Endothelial cell of umbilical vein (primary cell): ENCODE results near the gene SCAMP1. TPM values are rescaled to one million over a fixed set of nuclear protein-coding genes. Genes with fewer than 3 reads are reported as not detected.

Source experiments
- BruUV-seq: library from RNA; stranded (reverse); fragments of 400-500 nt; replicated peaks from 2 replicates; lab custom pipeline; 2021; lab: Mats Ljungman, UMichigan
- CTCF ChIA-PET: fragments of 300-600, 350-600 bp; sonication (Branson Sonifier 250); formaldehyde crosslinking; loops from one replicate; lab custom pipeline; 2021; ENCODE audit warnings: antibody characterized with exemption, inconsistent platforms; lab: Charles Lee
- POLR2A ChIA-PET: fragments of 300-600, 350-600 bp; sonication (Branson Sonifier 250); formaldehyde crosslinking; loops from one replicate; lab custom pipeline; 2021; ENCODE audit warnings: antibody characterized with exemption, inconsistent platforms; lab: Charles Lee
- DNase-seq: peaks from one replicate; pipeline ENCODE4 v3.0.0-alpha.2; 2011; ENCODE audit warnings: low read depth, low spot score
- FAIRE-seq: peaks from 2 replicates; lab custom pipeline; 2011; peaks lifted over from hg19 to GRCh38; lab: Jason Lieb, UNC
- H2AFZ ChIP-seq: 2 replicates; pipeline ENCODE4 v1.6.0; 2012; ENCODE audit warnings: low read depth, low read length, control low read depth, inconsistent platforms
- H3K27ac ChIP-seq: 2 replicates; pipeline ENCODE4 v1.5.1; 2011; ENCODE audit warnings: low read depth, mild to moderate bottlenecking, control low read depth, low read length, moderate library complexity; ENCODE audit not compliant: insufficient read depth
- H3K27me3 ChIP-seq, 2 experiments: 2 replicates each; pipeline versions ENCODE4 v1.6.0 to v1.6.1; 2011; ENCODE audit warnings: low read length in 2 of 2, mixed read lengths in 1 of 2; ENCODE audit not compliant: control insufficient read depth in 2 of 2, insufficient read depth in 2 of 2
- H3K36me3 ChIP-seq, 2 experiments: 2 replicates in 1 of 2; 3 replicates in 1 of 2; pipeline ENCODE4 v1.5.1; 2011; ENCODE audit warnings: low read length in 2 of 2, mild to moderate bottlenecking in 1 of 2, moderate library complexity in 1 of 2; ENCODE audit not compliant: control insufficient read depth in 2 of 2, insufficient read depth in 2 of 2; ENCODE audit errors: extremely low read depth in 1 of 2
- H3K4me1 ChIP-seq: 3 replicates; pipeline ENCODE4 v1.5.1; 2011; ENCODE audit warnings: mild to moderate bottlenecking, low read length; ENCODE audit not compliant: control insufficient read depth, insufficient read depth; ENCODE audit errors: extremely low read depth
- H3K4me2 ChIP-seq: 2 replicates; pipeline ENCODE4 v1.6.1; 2011; ENCODE audit warnings: low read length, control low read depth, mixed read lengths; ENCODE audit not compliant: insufficient read depth
- H3K4me3 ChIP-seq, 3 experiments: fragments of 200-600 bp in 1 of 3; sonication (generic), shearing (Covaris generic) in 1 of 3; replicated peaks in 1 of 3; 2 replicates each; pipeline ENCODE4 v1.5.1; 2011 to 2016; ENCODE audit warnings: control low read depth in 3 of 3, low read length in 3 of 3, mild to moderate bottlenecking in 2 of 3, inconsistent platforms in 1 of 3, low read depth in 1 of 3, moderate library complexity in 1 of 3; ENCODE audit not compliant: insufficient read depth in 1 of 3
- H3K79me2 ChIP-seq: 2 replicates; pipeline ENCODE4 v1.6.0; 2012; ENCODE audit warnings: low read length, inconsistent platforms; ENCODE audit not compliant: control insufficient read depth, insufficient read depth
- H3K9ac ChIP-seq: replicated peaks from 2 replicates; pipeline ENCODE3; 2011; ENCODE audit warnings: low read length, control low read depth; ENCODE audit not compliant: insufficient read depth; ENCODE audit errors: extremely low read depth
- H3K9me1 ChIP-seq: replicated peaks from 3 replicates; pipeline ENCODE4 v1.6.0; 2011; ENCODE audit warnings: mild to moderate bottlenecking, low read length; ENCODE audit not compliant: control insufficient read depth, insufficient read depth; ENCODE audit errors: extremely low read depth
- H3K9me3 ChIP-seq: replicated peaks from 2 replicates; pipeline ENCODE4 v1.5.1; 2012; ENCODE audit warnings: low read length, inconsistent platforms; ENCODE audit not compliant: control insufficient read depth, insufficient read depth
- H4K20me1 ChIP-seq: replicated peaks from 2 replicates; pipeline ENCODE3; 2011; ENCODE audit warnings: mild to moderate bottlenecking, low read length; ENCODE audit not compliant: control insufficient read depth, insufficient read depth; ENCODE audit errors: extremely low read depth
- EZH2 ChIP-seq: IDR thresholded peaks from 2 replicates; pipeline ENCODE4 v1.6.1; 2012; ENCODE audit warnings: borderline replicate concordance, low read depth, mild to moderate bottlenecking, moderate library complexity, low read length, inconsistent platforms; ENCODE audit not compliant: severe bottlenecking
- FOS ChIP-seq: IDR thresholded peaks from 2 replicates; pipeline ENCODE4 v1.6.1; 2011; ENCODE audit warnings: mild to moderate bottlenecking, low read length, moderate library complexity, borderline replicate concordance; ENCODE audit not compliant: insufficient read depth
- GATA2 ChIP-seq: IDR thresholded peaks from 2 replicates; pipeline ENCODE4 v1.7.0; 2011; ENCODE audit warnings: low read depth, mild to moderate bottlenecking, moderate library complexity, mixed read lengths, low read length; ENCODE audit not compliant: insufficient read length, insufficient read depth
- JUN ChIP-seq: IDR thresholded peaks from 2 replicates; pipeline ENCODE4 v1.6.1; 2011; ENCODE audit warnings: borderline replicate concordance, low read depth; ENCODE audit not compliant: insufficient read length, insufficient read depth
- MYC ChIP-seq: IDR thresholded peaks from one replicate; pipeline ENCODE4 v1.6.1; 2011; ENCODE audit warnings: mild to moderate bottlenecking, low read depth, low read length
- POLR2A ChIP-seq: IDR thresholded peaks from 2 replicates; pipeline ENCODE4 v1.6.1; 2012; ENCODE audit warnings: low read depth, mild to moderate bottlenecking, control low read depth, low read length
- POLR2AphosphoS5 ChIP-seq: IDR thresholded peaks from 2 replicates; pipeline ENCODE4 v1.6.1; 2012; ENCODE audit warnings: low read depth, mild to moderate bottlenecking, control low read depth, low read length, moderate library complexity; ENCODE audit not compliant: insufficient read depth
- dilution Hi-C: fragments of 300-500 bp; cut with MboI; formaldehyde crosslinking; loops from one replicate; pipeline ENCODE4 v1.15.0; 2019; ENCODE audit warnings: low sequenced_read_pairs; ENCODE audit not compliant: extremely low pct_ligation_motif_present
- intact Hi-C: fragments of 100-400 bp; cut with micrococcal nuclease; formaldehyde crosslinking; loops from one replicate; pipeline ENCODE4 v1.10.0; 2022
- polyA plus RNA-seq, 4 experiments: library from polyadenylated mRNA; depleted of rRNA in 3 of 4; stranded (reverse) in 3 of 4; unstranded in 1 of 4; fragments of >200 nt; gene quantifications; 2 replicates each; pipeline versions ENCODE4 v1.2.1 to v1.2.3, GENCODE V29; 2011 to 2012; ENCODE audit warnings: missing spikeins in 1 of 4
- total RNA-seq: library from RNA; stranded (reverse); gene quantifications from 2 replicates; pipeline ENCODE4 v1.2.3, GENCODE V29; 2021
- TF ChIP-seq, protein P1 (sequence below): IDR thresholded peaks from 2 replicates; pipeline ENCODE4 v1.6.1; 2011; ENCODE audit not compliant: insufficient read depth, insufficient read length
- TF ChIP-seq, protein P2 (sequence below), 2 donors: IDR thresholded peaks; 1 replicate in 1 of 2; 2 replicates in 1 of 2; pipeline ENCODE4 v1.5.1; 2011; ENCODE audit warnings: low read length in 2 of 2, mild to moderate bottlenecking in 2 of 2, moderate library complexity in 2 of 2, control low read depth in 1 of 2, inconsistent platforms in 1 of 2, low read depth in 1 of 2; ENCODE audit not compliant: insufficient read depth in 1 of 2; ENCODE audit errors: extremely low read depth in 1 of 2

The SCAMP1 gene
- total and polyA plus RNA-seq, 2 donors (not counting 3 experiments of a cell fraction or from before 2014, with no cell fraction given) = 13.7 to 29.0 TPM

DNA sequence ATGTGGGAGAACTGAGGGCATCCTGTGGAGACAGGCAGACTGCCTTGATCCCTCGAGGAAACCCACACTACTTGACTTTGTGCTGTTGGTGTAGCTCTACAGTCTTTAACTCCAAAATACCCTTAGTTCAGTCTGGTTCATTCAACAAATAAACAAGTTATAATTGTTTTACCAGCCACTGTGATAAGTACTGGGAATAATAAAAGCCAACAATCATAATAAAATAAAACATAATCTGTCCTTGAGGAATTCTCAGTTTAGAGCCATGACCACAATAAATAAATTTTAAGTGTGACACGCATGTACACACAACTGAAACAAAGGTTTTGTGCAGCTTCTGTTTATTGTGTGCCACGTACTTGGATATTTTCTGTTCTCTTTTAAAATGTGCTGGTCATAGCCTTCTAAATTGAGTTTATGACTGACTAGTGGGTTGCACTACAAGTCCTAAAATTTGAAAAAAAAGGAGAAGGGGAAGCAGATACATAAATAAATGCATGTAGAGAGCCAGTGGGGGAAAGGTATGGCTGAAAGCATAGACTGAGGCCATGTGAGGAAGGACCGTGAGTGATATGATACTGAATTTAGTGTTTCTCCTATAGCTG, 6.2 kb upstream of the SCAMP1 start:
- ChIA-PET CTCF (no interaction called here), POLR2A (no interaction called here)
- H3K36me3 ChIP-seq = no peaks in the 10 kb centered on the region

More for the DNA sequence above, 6.2 kb upstream of the SCAMP1 start:
- no peaks in the 10 kb centered on the region for H3K27me3 ChIP-seq
- FAIRE-seq (no peak), DNase-seq (no peak)
- TF ChIP-seq JUN (no peak), GATA2 (no peak), FOS (no peak), MYC (no peak), EZH2 (no peak), POLR2AphosphoS5 (no peak), POLR2A (no peak)
- TF ChIP-seq, protein P1, sequence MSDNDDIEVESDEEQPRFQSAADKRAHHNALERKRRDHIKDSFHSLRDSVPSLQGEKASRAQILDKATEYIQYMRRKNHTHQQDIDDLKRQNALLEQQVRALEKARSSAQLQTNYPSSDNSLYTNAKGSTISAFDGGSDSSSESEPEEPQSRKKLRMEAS = no peak
- TF ChIP-seq, protein P2, sequence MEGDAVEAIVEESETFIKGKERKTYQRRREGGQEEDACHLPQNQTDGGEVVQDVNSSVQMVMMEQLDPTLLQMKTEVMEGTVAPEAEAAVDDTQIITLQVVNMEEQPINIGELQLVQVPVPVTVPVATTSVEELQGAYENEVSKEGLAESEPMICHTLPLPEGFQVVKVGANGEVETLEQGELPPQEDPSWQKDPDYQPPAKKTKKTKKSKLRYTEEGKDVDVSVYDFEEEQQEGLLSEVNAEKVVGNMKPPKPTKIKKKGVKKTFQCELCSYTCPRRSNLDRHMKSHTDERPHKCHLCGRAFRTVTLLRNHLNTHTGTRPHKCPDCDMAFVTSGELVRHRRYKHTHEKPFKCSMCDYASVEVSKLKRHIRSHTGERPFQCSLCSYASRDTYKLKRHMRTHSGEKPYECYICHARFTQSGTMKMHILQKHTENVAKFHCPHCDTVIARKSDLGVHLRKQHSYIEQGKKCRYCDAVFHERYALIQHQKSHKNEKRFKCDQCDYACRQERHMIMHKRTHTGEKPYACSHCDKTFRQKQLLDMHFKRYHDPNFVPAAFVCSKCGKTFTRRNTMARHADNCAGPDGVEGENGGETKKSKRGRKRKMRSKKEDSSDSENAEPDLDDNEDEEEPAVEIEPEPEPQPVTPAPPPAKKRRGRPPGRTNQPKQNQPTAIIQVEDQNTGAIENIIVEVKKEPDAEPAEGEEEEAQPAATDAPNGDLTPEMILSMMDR (IDR thresholded peaks at IDR 0.05; ENCODE audit: extremely low read depth in 1 of 2, insufficient read depth in 1 of 2, low read depth in 1 of 2, low read length in 2 of 2) = no peak
- H3K79me2 ChIP-seq = peaks cover 5% of the 10 kb centered on the region
- dilution Hi-C loops = no loop called here
- no peaks in the 10 kb centered on the region for H3K9me1 ChIP-seq
- no peaks in the 10 kb centered on the region for H3K9me3 ChIP-seq
- no peak overlapping the region for H3K9ac ChIP-seq
- intact Hi-C loops = no loop called here
- no peak overlapping the region for H3K4me2 ChIP-seq
- peaks cover 2% of the 10 kb centered on the region for H3K4me1 ChIP-seq
- no peak overlapping the region for H2AFZ ChIP-seq
- no TSS peak for BruUV-seq
- H3K4me3 ChIP-seq = no peak overlapping the region
- no peaks in the 10 kb centered on the region for H4K20me1 ChIP-seq
- no peak overlapping the region for H3K27ac ChIP-seq
